Fibroblast of the aortic adventitia (primary cell): ENCODE data around the gene TTC34. TPM values are rescaled to one million over a fixed set of nuclear protein-coding genes. Genes with fewer than 3 reads are reported as not detected.

Experiments
- DNase-seq: peaks from one replicate; pipeline ENCODE4 v3.0.0-alpha.2; 2010; ENCODE audit warnings: low read depth
- H3K4me3 ChIP-seq: 2 replicates; pipeline ENCODE4 v1.5.1; 2011; ENCODE audit warnings: low read depth, mild to moderate bottlenecking, control low read depth, low read length, moderate library complexity
- CTCF ChIP-seq: IDR thresholded peaks from 2 replicates; pipeline ENCODE4 v1.5.1; 2011; ENCODE audit warnings: mild to moderate bottlenecking, low read length, control low read depth, inconsistent platforms; ENCODE audit not compliant: insufficient read depth
- total RNA-seq: library from RNA; depleted of rRNA; stranded (reverse); fragments of >200 nt; gene quantifications from 2 replicates; pipeline ENCODE4 v1.2.3, GENCODE V29; 2012; ENCODE audit warnings: low replicate concordance

TTC34 gene, protein sequence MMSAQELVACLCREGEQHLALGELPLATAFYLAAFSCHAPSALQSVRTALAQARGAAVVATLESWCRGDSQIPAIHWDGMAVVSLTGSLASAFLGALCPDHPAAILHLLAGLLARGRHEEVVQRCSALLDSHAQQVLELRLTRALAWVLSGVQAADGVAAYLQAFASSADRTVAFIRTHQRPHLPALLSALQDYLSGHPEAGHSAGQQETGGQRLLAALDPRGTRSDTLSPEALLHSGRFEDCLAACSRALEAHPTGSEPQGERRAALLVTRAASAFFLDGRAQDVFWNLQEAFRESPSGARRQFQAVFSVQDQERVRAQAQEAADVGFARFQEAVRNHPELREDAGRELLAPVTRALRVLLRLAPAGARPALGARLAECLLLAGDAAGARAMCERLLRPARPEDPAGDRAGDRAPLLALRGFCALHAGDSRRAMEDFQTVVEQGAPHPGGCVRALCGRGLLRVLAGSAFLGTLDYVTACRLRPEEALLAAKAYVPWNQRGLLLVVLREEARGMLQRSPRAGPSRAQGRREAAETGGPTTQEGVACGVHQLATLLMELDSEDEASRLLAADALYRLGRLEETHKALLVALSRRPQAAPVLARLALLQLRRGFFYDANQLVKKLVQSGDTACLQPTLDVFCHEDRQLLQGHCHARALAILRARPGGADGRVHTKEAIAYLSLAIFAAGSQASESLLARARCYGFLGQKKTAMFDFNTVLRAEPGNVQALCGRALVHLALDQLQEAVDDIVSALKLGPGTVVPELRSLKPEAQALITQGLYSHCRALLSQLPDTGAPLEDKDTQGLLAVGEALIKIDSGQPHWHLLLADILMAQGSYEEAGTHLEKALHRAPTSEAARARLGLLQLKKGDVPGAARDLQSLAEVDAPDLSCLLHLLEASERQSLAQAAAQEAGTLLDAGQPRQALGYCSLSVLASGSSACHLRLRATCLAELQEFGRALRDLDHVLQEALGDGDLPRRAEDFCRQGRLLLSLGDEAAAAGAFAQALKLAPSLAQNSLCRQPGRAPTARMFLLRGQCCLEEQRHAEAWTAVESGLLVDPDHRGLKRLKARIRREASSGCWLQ
- total RNA-seq = 0.27 and 0.41 TPM in 2 replicates

GRCh38 chr1:2801535-2802291, at the start of gene TTC34:
TSS of gene TTC34 (minus strand) at chr1:2801693. CDS start at chr1:2800827, 866 bp downstream.
- DNase-seq = no peak
- no peak within 1 kb of the TSS for H3K4me3 ChIP-seq
- TF ChIP-seq CTCF = no peak

DNA sequence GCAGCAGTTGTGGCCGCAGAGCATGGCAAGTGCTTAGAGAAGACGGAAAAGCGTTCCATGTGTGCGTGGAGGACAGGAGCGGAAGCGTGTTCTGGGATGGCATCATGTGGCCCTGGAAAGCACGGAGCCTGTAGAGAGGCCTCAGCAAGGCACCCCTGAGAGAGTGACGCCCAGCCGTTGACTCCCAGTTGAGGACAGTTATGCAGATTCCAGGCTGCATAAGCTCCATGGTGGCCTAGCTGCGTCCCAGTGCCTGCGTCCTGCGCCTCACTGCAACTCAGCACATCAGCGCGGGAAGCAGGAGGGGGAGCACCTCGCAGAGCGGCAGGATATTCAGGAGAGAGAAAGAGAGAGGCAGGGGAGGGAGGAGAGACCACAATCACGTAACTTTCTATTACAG, 49.0 kb upstream of the TTC34 start:
- DNase-seq = no peak
- H3K4me3 ChIP-seq = no peak overlapping the region
- no peak for TF ChIP-seq CTCF

GRCh38 chr1:2848006-2848670, 46.6 kb upstream of the TTC34 start:
- no peak for DNase-seq
- no peak for TF ChIP-seq CTCF

DNA sequence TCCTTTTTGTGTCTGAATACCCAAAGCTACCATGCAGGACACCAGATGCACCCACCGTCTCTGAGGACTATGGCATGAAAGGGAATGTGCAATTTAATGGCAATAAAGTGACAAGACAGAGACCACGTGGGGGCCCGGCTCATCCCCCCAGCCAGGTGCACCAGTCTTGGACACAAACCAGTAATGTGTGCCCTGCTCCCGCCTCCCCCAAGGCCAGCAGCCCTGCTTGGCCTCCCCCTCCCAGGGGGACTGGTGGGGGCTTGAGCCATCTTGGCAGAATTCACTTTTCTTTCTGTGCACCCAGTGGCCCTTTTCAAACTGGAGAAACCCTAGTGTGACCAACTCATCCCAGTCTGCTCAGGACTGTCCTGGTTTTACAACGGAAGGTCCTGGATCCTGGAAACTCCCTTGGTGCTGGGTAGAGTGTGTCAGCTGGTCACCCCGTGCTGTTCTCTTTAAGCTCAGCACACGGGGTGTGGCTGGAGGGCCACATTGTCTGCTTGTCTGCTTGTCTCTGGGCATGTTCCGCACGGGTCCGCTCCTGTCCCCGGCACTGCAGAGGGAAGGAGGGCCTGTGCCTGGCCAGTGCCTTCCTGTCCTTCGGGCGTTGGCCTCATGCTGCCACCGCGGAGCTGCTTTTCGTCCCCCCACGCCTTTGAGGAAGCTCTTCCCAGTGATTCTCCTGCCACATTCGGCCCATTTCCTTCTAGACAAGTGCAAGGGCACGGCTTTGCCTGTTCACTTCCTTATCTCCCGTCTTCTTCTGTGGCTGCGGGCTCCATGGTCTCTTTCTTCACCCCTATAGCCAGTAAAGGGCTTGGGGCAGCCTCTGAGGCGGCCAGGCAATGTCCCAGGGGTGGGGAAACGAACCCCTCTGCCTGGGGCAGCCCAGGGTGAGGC, 45.8 kb upstream of the TTC34 start:
- no peak overlapping the region for H3K4me3 ChIP-seq
- TF ChIP-seq CTCF = no peak
- no peak for DNase-seq

More at GRCh38 chr1:2848006-2848670, 46.6 kb upstream of the TTC34 start:
- no peak overlapping the region for H3K4me3 ChIP-seq

DNA sequence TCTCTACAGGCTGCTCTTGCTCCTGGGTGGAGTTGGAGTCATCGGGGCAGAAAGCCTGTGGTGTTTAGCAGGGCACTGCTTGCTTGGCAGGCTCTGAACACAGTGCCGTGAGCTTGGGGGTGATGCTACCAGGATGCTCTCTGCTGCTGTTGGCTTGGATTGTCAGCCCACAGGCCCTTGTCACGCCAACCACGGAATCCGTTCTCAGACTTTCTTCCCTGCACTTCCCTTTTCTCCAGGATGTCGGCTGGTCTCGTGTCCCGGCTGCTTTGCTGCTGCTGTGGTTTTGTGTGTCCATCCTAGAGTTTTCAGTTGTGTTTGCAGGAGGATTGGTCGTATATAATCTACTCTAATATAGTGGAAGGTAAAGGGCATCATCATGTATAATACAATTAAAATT, 44.4 kb upstream of the TTC34 start:
- no peak overlapping the region for H3K4me3 ChIP-seq
- no peak for DNase-seq
- TF ChIP-seq CTCF = no peak
